ENCODE results near the gene DHX40.
"Not testable (repeated sequence)": the region's sequence is repeated elsewhere in the genome, so short reads cannot be mapped to it uniquely, and the experiment has no call there.

The DHX40 gene

DNA sequence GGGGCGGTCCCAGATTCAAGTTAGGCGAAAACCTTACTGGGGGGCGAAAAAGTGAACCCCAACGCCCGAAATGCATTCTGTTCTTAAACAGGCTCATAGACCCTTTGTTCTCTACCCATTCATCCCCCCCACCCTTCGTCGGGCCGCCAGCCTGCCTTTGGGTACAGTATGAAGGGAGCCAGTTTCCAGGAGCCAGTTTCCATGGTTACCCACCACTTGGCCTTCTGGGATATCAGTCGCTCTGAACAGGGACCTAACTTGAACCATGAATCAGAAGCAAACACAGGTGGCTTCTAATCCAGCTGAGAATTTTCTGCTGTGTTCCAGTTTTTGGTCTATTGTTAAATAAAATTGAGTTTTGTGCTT lies 532 bp downstream of the DHX40 start:
- peak; percentile 68 to 79 (median 72) for DNase-seq

DNA sequence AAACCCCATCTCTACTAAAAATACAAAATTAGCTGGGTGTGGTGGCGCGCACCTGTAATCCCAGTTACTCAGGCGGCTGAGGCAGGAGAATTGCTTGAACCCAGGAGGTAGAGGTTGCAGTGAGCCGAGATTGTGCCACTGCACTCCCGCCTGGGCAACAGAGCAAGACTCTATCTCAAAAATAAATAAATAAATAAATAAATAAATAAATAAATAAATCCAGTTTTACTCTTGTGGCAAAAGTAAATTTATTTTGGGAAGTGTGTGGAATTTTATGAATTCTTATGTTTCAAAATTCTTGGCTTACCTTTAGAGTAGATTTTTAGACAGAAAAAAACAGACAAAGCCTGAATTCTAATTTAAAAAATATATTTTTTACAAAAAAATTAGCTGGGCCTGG lies 3.7 kb downstream of the DHX40 start:
- not testable (repeated sequence) for DNase-seq

DNA sequence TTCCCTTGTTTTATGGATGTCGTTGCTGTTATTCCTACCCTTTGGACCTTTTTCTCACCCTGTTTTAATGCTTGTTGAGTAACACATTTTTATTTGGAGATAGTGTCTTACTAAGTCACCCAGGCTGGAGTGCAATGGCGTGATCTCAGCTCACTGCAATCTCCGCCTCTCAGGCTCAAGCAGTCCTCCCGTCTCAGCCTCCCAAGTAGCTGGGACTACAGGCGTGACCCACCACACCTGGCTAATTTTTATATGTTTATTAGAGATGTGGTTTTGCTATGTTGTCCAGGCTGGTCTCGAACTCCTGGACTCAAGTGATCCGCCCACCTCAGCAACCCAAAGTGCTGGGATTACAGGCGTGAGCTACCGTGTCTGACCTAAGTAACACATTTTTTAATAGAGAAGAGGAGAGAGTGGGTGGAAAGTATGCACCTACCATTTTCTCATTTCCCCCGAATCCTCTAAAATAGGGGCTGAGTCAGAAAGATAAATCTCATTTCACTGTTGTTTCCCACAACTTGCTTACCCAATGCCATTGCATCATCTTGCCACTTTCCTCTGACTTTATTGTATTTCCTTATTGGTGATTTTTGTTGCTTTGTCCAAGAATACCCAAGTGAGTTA lies 7.0 kb downstream of the DHX40 start:
- DNase-seq: peak; percentile 73 to 87 (median 85)

DNA sequence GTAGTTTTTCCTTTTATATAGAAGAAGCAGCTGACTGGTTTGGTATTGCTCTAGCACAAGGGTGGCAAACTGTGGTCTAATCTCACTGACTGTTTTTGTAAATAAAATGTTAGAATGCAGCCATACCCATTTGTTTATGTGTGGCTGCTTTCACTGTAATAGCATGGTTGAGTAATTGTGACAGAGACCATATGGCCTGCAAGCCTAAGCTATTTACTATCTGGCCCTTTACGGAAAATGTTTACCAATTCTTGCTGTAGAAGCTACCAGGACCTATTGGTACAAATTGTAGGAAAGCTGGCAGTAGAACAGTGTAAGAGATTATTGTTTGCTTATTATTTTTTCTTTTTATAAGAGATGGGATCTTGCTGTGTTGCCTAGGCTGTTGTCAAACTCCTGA lies 18.8 kb downstream of the DHX40 start:
- not testable (repeated sequence) for DNase-seq

DNA sequence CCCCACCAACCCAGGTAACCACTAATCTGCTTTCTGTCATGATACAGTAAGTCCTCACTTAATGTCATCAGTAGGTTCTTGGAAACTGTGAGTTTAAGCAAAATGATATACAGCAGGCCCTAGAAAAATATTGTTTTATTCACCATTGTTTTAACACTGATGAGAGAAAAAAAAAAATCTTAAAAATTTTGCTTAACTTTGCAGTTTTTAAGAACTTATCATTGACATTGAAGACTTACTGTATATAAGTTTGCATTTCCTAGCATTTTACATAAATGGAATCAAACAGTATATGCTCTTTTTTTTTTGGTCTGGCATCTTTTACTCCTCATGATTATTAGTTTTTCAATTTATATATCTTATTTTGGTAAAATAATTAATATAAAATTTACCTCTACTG lies 34.8 kb downstream of the DHX40 start:
- no peak for DNase-seq

DNA sequence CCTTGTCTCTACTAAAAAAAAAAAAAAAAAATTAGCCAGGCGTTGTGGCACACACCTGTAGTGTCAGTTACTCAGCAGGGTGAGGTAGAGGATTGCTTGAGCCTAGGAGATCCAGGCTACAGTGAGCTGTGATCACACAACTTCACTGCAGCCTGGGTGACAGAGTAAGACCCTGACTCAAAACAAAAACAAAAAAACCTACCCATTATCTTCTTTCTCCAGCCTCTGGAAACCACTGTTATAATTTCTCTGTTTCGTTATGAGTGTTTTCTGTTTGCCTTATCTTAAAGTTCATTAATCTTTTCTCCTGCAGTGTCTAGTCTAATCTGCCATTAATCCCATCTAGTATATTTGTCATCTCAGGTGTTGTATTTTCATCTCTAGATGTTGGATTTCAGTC lies 35.7 kb downstream of the DHX40 start:
- no peak for DNase-seq

DNA sequence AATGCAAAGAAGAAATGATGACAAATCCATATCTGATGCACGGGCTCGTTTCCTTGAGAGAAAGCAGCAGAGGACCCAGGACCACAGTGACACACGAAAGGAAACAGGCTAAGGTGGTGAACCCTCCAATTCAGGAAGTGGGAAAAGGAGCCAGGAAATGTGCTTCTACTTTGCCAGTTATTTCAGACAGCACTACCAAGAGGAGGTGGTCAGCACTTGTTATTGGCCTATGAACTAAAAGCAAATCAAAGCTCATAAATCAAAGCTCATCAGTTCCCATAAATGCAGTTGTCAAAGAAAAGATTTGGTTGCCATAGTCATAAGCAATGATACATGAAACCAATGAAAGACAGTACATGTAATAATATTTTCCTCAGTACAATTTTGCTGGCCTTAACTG lies 41.7 kb downstream of the DHX40 start:
- DNase-seq: no peak

DNA sequence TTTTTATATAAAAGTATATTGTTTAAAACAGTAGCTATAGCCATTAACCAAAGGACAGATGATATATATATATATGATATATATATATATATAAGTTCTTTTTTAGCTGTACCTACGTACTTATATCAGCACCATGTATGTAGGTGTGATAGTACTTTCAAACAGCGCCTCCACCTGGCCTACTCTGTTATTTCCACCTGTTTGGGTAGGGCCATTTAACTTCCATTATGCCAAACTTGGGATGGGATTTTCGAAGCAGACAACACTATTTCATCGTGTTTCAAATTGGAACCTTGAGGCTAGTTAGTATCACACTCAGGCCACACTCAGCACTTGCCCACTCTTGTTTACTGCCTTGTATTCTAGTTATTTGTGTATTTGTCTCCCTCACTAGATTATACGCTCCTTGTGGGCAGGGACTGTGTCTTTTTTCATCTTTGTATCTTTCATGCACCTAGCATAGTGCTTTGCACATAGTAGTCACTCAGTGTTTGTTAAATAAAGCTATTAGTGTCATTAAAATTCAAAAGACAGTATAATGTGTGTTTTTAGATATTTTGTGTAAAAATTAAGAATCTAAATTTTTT lies 42.5 kb downstream of the DHX40 start:
- peak; percentile 33 to 49 (median 38) for DNase-seq

DNA sequence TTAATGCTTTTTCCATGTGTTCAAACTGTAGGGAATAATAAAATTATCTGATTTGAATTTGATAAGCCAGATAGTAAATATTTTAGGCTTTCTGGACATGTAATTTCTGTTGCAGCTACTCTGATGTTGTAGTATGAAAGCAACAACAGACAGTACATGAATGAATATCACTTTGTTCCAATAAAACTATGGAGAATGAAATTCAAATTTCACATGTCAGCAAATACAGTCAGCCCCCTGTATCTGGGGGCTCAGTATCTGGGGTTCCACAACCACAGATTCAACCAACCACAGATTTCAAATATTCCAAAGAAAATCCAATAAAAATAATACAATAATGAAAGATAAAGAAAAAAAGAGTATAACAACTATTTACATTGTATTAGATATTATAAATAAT lies 46.1 kb downstream of the DHX40 start:
- DNase-seq: no peak

DNA sequence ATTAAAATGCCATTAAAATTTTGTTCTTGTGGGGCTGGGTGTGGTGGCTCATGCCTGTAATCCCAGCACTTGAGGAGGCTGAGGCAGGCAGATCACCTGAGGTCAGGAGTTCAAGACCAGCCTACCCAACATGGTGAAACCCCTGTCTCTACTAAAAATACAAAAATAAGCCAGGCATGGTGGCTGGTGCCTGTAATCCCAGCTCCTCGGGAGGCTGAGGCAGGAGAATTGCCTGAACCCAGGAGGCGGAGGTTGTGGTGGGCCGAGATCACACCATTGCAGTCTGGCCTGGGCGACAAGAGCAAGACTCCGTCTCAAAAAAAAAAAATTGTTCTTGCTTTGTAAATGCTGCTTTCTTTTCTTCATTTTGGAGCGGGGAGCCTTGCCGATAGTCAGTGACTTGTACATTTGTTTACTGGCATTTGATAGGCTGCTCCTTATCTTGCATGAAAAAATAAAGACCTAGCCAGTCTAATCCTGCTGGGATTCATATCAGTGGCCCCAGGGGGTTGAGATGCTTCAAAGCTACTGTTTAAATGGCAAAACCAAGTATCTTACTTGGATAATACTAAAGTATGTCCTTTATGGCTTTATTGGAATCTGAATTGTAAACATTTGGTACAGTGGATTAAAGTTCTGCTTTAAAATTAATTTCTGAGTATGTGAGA lies 51.0 kb downstream of the DHX40 start:
- no peak for DNase-seq

DNA sequence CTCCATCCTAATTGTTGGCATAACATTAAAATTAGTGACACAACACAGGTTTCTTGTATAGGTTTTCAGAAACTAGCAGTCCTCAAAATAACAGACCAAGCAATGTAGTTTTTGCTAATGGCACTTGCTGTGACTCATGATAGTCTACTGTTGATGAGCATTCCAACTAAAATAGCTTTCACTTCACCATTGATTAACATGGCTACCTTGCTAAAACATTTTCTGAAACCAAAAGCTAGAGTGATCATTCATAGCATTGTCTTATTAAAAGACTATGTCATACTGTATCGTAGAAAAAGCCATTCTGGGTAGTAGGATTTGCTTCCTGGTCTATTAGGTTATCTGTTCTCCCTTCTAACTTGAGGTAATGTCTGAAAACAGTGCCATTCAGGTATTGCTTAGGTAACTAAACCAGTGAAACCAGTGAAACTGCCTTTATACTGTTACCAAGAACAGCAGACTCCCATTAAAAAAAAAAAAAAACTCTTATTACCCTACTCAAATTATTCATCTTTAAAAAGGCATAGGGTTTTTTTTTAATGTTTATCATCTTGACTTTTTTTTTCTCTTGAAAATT lies 51.8 kb downstream of the DHX40 start:
- peak; percentile 34 to 83 (median 59) for DNase-seq

DNA sequence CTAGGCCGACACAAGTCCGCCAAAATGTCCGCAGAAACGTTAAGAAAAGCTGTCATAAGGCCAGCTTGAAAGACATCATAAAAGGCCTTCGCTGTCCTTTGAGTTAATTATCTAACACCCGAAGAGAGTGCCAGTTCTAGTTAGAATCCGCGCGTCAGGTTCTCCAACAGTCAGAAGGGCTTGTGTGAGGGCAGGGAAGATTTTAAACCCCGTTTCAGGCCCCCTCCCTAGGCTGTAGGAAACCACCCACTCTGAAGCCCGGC lies 53.6 kb downstream of the DHX40 start:
- no peak for DNase-seq

DNA sequence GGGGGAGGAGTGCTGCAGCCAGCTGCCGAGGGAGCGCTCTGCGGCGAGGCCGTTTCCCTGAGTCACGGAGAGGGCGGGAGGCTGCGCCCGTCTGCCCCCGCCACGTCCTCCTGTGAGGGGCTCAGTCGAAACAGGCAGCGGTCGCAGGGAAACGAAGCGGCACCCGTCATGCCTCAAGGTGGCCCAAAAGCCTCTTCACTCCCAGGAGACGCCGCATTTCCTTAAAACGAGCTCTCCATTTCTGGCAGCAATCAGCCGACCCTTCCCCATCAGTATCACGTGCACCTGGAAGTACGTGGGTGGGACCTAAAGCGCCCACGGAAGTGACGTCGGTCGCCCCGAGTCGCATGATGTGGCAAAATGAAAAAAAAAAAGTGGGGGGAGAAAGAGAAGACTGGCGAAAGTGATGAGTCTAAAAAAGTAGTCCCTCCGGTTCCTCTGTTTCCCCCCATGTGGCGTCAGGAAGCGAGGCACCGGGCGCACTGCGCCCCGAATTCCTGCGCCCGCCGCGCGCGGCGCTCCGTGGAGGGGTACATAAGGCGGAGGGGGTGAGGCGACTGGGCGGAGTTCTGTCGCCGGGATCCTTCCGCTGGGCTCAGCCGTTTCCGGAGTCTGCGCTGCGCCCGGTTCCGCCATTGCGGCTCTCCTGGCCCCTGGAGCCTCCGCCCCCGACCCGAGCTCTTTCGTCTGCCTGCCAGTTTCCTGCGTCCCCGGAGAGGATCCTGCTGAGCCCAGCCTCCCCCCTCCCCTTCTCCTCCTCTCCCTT lies 54.1 kb downstream of the DHX40 start, which contains the start of gene CLTC:
CLTC (plus strand) TSS at position 598 of the 766 bp plus-strand sequence. CDS start 237 bp downstream, outside the sequence.
- DNase-seq: peak; percentile 98 to 99 (median 98)

DNA sequence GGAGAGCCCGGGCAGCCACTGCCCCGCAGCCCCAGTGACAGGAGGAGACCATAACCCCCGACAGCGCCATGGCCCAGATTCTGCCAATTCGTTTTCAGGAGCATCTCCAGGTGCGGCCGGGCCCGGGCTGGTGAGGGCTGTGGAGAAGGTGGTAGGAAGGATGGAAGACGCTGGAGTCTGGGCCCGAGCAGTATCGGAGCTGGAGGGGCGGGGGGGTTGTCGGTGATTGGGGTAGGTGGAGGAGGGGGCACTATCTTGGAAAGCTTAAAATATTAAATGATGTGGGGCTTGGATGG lies 54.6 kb downstream of the DHX40 start:
- no peak for DNase-seq

DNA sequence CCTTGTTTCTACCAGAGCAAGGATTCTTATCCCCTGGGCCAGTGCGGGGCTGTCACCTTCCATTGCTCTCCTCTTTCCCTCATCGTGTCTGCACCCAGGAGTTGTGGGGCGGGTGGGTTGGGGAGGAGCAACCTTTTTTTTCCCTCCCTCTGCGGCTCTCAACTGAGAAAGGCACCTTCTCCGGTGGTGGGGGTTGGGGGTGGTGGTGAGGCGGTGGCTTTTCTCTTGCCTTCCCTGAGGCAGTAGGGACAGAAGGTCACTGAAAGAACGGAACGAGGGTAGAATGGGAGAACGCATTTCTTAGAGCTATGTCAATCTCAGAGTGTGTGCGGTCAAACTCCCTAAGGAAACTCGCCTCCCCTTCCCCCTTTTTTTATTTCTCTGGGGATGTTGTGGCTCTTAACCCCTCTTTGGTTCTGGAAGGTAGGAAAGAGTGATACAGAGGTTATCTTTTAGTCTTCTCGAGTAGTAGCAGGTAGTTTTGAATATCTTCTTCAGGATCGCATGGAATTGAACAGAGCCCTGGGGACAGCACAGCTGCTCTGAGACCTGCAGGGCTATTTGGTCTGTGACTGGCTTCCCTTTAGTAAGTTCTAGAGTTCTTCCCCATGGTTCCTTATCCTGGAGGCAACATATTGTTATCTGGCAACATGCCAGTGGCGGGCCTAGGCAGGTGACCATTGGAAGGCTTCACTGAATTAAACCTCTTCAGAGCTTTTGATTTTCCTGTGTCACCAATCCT lies 55.3 kb downstream of the DHX40 start:
- DNase-seq: peak; percentile 58 to 70 (median 69)

DNA sequence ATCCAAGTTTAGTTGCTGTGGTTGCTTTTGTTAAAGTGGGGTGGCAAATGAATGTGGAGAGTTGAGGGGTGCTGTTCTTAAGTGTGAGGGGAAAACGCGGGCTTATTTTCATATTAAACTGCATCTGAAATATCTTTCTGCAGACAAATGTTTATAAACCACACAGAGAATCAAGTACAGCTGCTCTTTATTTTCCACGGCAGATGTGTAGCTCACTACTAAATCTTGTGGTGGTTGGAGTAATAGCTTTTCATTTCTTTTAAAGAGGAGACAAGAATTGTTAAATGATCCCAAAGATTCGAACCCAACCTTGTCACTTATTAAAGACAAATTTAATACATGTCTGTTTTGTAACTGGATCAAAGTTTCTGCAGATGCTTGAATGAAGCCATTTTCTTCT lies 56.4 kb downstream of the DHX40 start:
- DNase-seq: no peak

DNA sequence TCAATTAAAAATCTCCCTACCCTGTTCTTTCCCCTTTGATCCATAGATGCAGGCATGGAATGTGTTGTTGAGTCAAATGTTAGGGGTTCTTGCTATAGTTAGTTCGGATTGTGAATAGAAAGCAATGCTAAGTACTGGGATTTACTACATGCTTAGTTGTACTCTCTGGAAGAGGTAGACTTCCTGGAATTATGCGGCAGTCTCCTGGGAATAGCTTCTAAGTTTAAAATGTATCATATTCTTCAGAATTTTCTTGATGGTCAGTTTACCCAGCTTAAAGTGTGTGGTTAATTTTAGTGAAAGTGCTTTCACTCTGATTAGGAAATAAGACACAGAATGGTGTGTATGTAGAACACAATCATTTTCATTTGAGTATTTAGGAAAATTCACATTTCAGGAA lies 57.7 kb downstream of the DHX40 start:
- DNase-seq: no peak

DNA sequence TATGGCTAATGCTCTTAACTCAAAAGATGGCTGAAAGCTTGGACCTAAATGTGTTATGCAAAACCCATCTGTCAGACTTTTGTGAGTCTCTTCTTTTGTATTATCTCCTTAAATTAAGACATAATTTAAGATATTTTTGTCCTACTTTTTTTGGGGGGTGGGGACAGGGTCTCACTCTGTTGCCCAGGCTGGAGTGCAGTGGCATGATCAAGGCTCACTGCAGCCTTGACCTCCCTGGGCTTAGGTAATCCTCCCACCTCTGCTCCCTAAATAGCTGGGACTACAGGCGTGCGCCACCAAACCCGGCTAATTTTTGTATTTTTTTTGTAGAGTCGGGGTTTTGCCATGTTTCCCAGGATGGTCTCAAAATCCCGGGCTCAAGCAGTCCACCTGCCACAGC lies 61.3 kb downstream of the DHX40 start:
- DNase-seq: no peak

DNA sequence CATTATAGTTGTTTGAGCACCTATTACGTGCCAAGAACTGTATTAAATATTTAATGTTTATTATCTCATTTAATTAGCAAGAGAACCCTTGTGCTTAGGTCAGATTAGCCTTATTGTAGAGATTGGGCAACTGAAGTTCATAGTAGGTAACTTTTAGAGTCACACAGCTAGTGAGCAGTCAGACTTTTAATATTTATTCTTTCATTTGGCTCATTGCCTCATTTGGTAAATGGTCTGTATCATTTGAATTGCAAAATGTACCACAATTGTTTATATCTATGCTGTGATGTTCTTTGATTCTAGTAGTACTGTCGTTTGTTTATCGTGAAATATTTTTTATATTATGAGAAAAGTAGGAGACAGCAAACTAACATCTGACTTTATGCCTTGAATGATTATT lies 61.9 kb downstream of the DHX40 start:
- DNase-seq: no peak

DNA sequence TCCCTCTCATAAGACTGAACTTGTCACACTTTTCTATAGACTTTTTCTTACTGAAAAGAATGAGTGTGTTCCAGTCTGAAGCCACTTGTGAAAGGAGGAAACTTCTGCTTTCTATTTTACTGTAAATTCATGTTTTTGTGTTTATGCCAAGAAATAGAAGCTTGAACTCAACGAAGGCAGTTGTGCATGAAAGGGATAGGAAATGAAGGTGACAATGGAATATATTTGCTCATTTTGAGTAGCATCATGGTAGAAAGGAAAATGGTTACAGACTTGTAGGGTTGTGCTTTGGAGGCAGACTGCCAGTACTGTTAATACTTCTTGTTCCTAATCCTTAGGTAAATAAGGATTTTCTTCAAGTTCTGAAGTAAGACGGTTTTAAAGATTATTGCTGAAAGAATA lies 62.4 kb downstream of the DHX40 start:
- DNase-seq: peak; percentile 17 to 66 (median 56)

DNA sequence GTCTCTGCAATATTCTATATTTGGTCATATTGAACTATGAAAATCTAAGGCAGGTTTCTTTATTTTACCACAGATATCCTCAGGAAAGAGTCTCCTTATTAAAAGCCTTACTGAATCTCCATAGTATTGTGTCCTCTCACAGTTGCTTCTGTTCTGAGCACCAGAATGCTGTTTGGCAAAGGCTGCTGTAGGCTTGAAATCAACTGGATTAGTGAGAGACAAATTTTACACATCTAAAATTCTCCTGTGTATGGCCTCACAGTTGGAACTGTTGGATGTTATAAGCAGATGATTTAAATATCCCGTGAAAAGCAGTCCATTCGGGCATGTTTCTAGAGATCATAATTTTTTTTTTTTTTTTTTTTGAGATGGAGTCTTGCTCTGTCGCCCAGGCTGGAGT lies 63.8 kb downstream of the DHX40 start:
- DNase-seq: no peak

DNA sequence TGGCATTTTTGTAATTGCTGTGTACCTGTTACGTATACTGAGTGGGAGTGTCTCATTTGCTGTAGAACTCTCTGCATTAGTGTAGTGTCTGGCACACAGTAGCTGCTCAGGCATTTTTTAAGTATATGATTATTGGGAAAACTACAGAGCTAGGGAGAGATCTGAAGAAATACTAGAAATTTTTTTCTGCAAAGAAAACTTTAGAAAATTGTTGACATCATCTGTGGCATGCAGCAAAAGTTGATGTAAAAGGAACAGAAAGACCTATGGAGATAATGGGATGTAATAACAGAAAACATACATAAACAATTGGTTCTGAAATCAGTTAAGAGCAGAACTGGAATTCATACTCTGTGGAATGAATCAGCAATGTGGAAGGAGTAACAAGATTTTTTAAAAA lies 65.9 kb downstream of the DHX40 start:
- peak in 2 of 3 donors; percentile 36 to 49 for DNase-seq

DNA sequence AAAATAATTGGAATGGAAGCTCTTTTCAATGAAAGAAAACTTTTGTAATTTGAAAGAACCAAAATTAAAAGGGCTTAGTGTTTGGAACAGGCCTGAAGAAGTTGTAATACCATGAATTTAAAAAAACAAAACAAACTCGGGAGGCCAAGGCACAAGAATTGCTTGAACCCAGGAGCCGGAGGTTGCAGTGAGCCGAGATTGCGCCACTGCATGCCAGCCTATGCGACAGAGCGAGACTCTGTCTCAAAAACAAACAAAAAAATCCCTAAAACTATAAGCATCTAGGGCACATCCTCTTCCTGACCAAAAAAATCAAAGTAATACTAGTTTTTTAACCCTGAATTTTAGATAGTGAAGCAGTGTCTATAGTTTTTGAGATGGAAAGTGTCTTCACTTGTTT lies 67.0 kb downstream of the DHX40 start:
- no peak for DNase-seq
